ENCODE data around the gene KCNIP4. TPM values are rescaled to one million over a fixed set of nuclear protein-coding genes. Genes with fewer than 3 reads are reported as not detected.

Gene KCNIP4
- total RNA-seq, 6 experiments from 2014 or later: not detected

DNA sequence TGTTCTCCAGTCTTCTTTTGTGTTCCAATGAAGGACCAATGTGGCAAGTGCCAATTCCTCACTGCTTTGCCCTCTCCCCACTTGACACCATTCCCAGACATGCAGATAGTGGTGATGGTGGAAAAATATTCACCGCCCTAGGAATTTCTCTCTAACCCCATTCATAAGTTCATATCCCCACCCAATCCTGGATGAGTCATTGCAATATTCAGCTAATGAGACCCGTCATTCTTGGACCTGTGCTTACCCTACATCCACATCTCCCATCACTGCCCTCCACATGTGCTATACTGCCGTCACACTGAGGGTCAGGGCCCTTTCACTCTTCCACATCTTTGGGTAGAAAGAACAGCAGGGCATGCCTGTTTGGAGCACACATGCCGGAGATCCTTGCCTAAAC is 199.2 kb downstream of the KCNIP4 start:
- ATAC-seq (no peak), DNase-seq (no peak)
- Histone ChIP-seq H3K9me3 (no peaks in the 10 kb centered on the region), H3K27me3 (no peaks in the 10 kb centered on the region), H3K4me1 (no peaks in the 10 kb centered on the region), H3K4me3 (no peak overlapping the region), H3K36me3 (no peaks in the 10 kb centered on the region), H3K27ac (no peak overlapping the region)
- intact Hi-C loops (cut with DNase I): no loop called here
- WGBS (ENCODE audit: insufficient coverage, low coverage, low lambda C conversion rate, missing lambda C conversion rate): 53% methylated on average over 4 of the region's 4 CpGs
- no peak for TF ChIP-seq POLR2A (IDR thresholded peaks at IDR 0.05)
- TF ChIP-seq CTCF (IDR thresholded peaks at IDR 0.05): no peak

GRCh38 chr4:21744046-21744445 is 204.5 kb downstream of the KCNIP4 start:
- no peak for DNase-seq
- TF ChIP-seq CTCF (IDR thresholded peaks at IDR 0.05) (no peak), POLR2A (IDR thresholded peaks at IDR 0.05) (no peak)

GRCh38 chr4:21742326-21742725 is 206.2 kb downstream of the KCNIP4 start:
- Histone ChIP-seq H3K27ac (no peak overlapping the region), H3K36me3 (no peaks in the 10 kb centered on the region), H3K27me3 (no peaks in the 10 kb centered on the region), H3K4me1 (no peaks in the 10 kb centered on the region), H3K9me3 (no peaks in the 10 kb centered on the region), H3K4me3 (no peak overlapping the region)
- ATAC-seq (no peak), DNase-seq (no peak)
- intact Hi-C loops (cut with DNase I): no loop called here
- TF ChIP-seq POLR2A (IDR thresholded peaks at IDR 0.05) (no peak), CTCF (IDR thresholded peaks at IDR 0.05) (no peak)
- 50% methylated on average over 2 of the region's 2 CpGs for WGBS (ENCODE audit: insufficient coverage, low coverage, low lambda C conversion rate, missing lambda C conversion rate)

More at GRCh38 chr4:21744046-21744445, 204.5 kb downstream of the KCNIP4 start:
- H3K4me3 ChIP-seq: no peak overlapping the region
- H3K36me3 ChIP-seq: no peaks in the 10 kb centered on the region
- H3K4me1 ChIP-seq: no peaks in the 10 kb centered on the region
- intact Hi-C loops (cut with DNase I): no loop called here
- no peaks in the 10 kb centered on the region for H3K9me3 ChIP-seq
- H3K27ac ChIP-seq: no peak overlapping the region
- ATAC-seq: no peak
- H3K27me3 ChIP-seq: no peaks in the 10 kb centered on the region

- no peak for DNase-seq
- Histone ChIP-seq H3K9me3 (no peaks in the 10 kb centered on the region), H3K27me3 (no peaks in the 10 kb centered on the region), H3K4me3 (no peak overlapping the region), H3K27ac (no peak overlapping the region), H3K4me1 (no peaks in the 10 kb centered on the region), H3K36me3 (no peaks in the 10 kb centered on the region)
- TF ChIP-seq POLR2A (IDR thresholded peaks at IDR 0.05): no peak
- TF ChIP-seq CTCF (IDR thresholded peaks at IDR 0.05): no peak
- WGBS (ENCODE audit: insufficient coverage, low coverage, low lambda C conversion rate, missing lambda C conversion rate): 62% methylated on average over 4 of the region's 4 CpGs
- ATAC-seq: no peak
- intact Hi-C loops (cut with DNase I): no loop called here
Measured at GRCh38 chr4:21738821-21739220, 209.8 kb downstream of the KCNIP4 start.

DNA sequence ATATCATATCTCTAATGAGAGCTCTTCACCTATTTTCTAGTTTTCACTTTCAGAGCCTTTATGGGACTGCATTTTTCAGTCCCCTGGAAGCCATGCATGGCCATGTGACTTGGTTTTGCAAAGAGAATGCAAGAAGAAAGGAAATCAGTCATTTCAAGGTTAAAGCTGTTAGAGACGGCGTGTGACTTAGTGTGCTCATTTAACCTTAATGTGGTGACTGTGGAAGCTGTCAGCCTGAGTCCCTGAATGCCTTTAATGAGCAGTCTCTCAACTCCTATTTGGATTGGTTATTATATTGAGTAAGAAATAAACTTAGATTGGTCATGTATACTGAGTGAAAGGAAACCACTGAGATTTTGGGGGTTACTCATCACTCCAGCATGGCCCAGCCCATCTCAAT is 212.7 kb downstream of the KCNIP4 start:
- intact Hi-C loops (cut with DNase I): no loop called here

More for the DNA sequence above, 212.7 kb downstream of the KCNIP4 start:
- no peaks in the 10 kb centered on the region for H3K4me1 ChIP-seq
- ATAC-seq (no peak), DNase-seq (no peak)
- no peak overlapping the region for H3K4me3 ChIP-seq
- H3K36me3 ChIP-seq: no peaks in the 10 kb centered on the region
- H3K27me3 ChIP-seq: no peaks in the 10 kb centered on the region
- 58% methylated on average over 2 of the region's 2 CpGs for WGBS (ENCODE audit: insufficient coverage, low coverage, low lambda C conversion rate, missing lambda C conversion rate)
- H3K27ac ChIP-seq: no peak overlapping the region
- no peaks in the 10 kb centered on the region for H3K9me3 ChIP-seq
- TF ChIP-seq POLR2A (IDR thresholded peaks at IDR 0.05): no peak
- TF ChIP-seq CTCF (IDR thresholded peaks at IDR 0.05): no peak
